HG03039 (cell line): ENCODE data around the gene ARID5A.
"Not testable (repeated sequence)": the region's sequence is repeated elsewhere in the genome, so short reads cannot be mapped to it uniquely, and the experiment has no call there.

Experiments used
- ATAC-seq: cut with Tn5 transposase; IDR thresholded peaks from one replicate; pipeline ENCODE4 v1.9.1; 2021; ENCODE audit warnings: mild to moderate bottlenecking, moderate library complexity; ENCODE audit not compliant: unreplicated experiment

Gene ARID5A

GRCh38 chr2:96536445-96537065, at the start of gene ARID5A:
TSS of gene ARID5A (plus strand) at chr2:96536752. CDS start at chr2:96536827, 75 bp downstream.
- peak; percentile 45 for ATAC-seq

DNA sequence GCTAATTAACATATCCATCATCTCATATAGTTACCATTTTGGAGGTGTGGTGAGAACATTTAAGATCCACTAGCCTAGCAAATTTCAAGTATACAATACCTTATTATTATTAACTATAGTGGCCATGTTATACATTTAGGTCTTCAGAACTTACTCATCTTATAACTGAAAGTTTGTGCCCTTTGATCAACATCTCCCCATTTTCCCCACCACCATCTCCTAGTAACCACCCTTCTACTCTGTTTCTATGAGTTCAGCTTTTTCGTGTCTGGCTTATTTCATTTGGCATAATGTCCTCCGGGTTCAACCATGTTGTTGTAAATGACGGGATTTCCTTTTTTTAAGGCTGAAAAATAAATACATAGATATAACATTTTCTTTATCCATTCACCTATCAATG, 47.3 kb upstream of the ARID5A start:
- ATAC-seq = no peak

- no peak for ATAC-seq
Observed at GRCh38 chr2:96489663-96490062, 46.9 kb upstream of the ARID5A start.

- no peak for ATAC-seq
Observed at GRCh38 chr2:96491860-96492497, 44.6 kb upstream of the ARID5A start.

- ATAC-seq = no peak
Observed at GRCh38 chr2:96493072-96493471, 43.5 kb upstream of the ARID5A start.

DNA sequence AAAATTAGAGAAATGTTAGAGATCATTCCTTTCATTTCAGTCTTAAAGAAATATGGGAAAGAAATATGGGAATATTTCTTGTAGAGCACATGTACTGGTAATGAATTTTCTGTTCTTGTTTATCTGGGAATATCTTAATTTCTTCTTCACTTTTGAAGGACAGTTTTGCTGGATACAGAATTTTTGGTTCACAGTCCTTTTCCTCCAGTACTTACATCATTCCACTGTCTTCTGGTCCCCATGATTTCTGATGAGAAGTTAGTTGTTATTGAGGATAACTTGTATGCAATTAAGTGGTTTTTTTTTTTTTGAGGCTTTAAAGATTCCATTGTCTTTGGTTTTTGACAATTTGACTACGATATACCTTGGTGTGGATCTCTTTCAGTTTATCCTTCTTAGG, 42.4 kb upstream of the ARID5A start:
- ATAC-seq = no peak

- no peak for ATAC-seq
Observed at GRCh38 chr2:96495982-96496629, 40.4 kb upstream of the ARID5A start.

- ATAC-seq = no peak
Observed at GRCh38 chr2:96498021-96498431, 38.5 kb upstream of the ARID5A start.

DNA sequence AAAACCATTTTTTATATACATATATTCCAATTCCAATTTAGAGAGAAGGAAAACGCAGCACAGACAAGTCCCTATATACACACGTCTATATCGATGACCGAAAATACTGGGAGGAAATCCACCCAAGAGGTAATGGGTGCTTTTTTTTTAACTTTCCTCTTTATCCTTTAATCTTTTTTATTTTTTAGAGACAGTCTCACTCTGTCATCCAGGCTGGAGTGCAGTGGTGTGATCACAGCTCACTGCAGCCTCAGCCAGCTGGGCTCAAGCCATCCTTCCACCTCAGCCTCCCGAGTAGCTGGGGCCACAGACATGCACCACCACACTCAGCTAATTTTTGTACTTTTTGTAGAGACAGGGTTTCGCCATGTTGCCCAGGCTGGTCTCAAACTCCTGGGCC, 37.9 kb upstream of the ARID5A start:
- not testable (repeated sequence) for ATAC-seq

- no peak for ATAC-seq
Observed at GRCh38 chr2:96499061-96499960, 37.2 kb upstream of the ARID5A start.

- ATAC-seq = no peak
Observed at GRCh38 chr2:96500385-96501066, 36.0 kb upstream of the ARID5A start.

DNA sequence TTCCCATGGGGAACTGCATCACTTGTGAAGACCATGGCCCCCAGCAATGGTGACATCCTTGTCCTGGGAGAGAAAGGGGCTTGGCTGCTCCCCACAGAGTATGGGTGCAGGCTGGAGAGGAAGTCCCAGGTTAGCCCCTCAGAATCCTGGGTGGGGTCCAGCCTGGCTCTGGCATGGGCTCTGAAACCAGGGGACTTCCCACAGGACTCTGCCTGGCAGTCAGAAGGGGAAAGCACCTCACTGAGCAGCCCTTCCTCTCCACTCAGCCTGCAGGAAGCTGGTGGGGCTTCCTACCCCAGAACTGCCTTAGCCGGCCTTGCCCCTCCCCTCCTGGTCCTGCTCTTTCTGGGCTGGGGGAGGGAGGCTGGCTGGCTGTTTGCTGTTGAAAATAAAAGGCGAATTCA, 35.1 kb upstream of the ARID5A start:
- ATAC-seq = no peak

GRCh38 chr2:96501886-96502810, 34.4 kb upstream of the ARID5A start:
- ATAC-seq = no peak

GRCh38 chr2:96502891-96503636, 33.5 kb upstream of the ARID5A start:
- ATAC-seq = no peak

DNA sequence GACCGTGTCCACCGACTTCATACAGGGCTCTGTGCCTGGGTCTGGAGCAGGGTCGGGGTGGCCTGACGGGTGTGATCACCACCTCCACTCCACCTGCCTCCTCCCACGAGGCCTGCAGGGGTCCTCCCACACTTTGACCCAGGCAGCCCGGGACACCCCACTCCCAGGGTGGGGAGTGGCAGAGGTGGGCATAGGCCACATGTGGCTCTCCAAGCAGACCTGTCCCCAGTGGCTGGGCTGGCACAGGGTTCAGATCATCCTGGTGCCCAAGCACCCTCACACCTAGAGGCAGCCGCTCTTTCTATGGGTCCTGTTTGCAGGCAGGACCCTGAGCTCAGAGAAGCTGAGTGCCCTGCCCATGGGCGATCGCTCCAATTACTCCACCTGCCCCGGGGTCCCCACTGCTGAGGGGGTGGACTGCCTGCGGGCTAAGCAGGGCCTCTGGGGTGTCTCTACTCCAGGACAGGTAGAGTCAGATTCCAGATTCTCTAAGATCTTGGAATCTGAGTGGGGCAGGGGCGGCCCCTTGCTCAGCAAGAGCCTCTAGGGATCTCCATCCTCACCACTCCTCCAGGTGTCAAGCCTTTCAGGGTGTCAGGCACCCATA, 32.8 kb upstream of the ARID5A start:
- ATAC-seq = no peak

DNA sequence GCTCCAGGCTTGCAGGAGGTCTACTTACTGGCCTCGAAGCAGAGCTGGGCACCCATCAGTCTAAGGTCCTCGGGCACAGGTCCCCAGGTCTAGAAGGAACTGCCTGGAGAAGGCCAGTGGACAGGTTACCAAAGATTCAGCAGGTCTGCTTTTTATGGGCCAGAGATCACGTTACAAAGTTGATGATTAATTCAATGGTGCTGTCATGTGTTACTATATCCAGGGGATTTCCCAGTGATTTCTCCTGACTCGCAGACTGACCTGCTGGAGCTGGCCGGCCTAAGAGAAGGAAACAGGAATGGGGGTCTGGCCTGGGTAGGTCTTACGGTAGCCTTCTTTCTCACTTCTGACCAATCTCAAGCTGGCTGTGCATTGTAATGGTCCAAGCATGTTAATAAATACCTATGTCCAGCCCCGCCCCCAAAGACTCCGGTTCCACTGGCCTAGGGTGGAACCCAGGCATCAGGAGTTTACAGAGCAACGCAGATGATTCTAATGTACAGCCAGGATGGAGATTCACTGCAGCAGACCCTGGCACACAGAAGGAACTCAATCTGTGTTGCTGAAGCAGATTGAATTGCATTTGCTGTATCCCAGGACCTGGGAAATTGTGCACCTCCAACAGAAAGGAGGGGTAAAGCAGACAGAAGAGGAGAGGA, 31.2 kb upstream of the ARID5A start, which contains the start of gene NEURL3:
Gene NEURL3 (minus strand): TSS at position 127 of the 659 bp plus-strand sequence. CDS start 71 bp downstream, at position 56.
- ATAC-seq = no peak

DNA sequence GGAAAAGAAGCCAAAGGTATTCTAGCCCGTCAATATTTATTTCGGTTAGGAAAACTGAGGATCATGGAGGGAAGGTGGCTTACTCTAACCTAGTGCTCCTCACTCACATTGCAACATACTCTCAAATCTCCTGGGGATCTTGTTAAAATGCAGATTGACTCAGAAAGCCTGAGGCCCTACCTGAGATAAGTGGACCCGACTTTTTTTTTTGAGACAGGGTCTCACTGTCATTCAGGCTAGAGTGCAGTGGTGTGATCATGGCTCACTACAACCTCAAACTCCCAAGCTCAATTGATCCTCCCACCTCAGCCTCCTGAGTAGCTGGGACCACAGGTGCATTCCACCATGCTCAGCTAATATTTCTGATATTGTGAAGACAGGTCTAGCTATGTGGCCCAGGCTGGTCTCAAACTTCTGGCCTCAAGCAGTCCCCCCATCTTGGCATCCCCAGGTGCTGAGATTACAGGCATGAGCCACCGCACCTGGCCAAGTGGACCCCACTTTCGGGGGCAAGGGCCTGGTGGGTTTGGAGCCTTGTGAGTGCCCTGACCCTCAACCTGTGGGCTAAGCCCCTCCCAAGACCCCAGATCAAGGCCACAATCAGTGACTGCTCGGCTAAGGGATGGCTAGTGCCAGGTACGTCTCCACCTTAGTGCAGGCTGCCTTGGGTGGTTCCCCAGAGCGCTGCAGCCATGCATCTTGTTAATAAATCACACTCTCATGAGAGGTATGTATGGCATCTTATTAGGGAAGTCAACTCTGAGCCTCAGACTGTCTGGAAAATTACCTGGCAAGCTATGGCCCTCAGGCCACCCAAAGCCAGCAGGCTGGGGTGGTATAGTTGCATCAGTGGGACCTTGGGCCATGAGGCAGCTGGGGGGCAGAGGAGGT, 30.3 kb upstream of the ARID5A start:
- ATAC-seq = no peak
